H9 (cell line): Measurements from ENCODE around the gene CHD3. TPM values are rescaled to one million over a fixed set of nuclear protein-coding genes. Genes with fewer than 3 reads are reported as not detected.
A peak's percentile ranks its signal among the peaks of the same experiment; 100 is the strongest.

Experiments
- DNase-seq: peaks from one replicate; pipeline ENCODE4 v3.0.0-alpha.2; 2017
- H2AFZ ChIP-seq: one replicate; pipeline ENCODE4 v1.6.1; 2013; ENCODE audit warnings: mild to moderate bottlenecking, low read length, control low read depth, moderate library complexity
- H2AK5ac ChIP-seq: 2 replicates; pipeline ENCODE4 v1.6.1; 2013; ENCODE audit warnings: low read length, control low read depth, mixed read lengths; ENCODE audit not compliant: insufficient read length
- H2BK120ac ChIP-seq: one replicate; pipeline ENCODE4 v1.6.1; 2013; ENCODE audit warnings: low read depth, mild to moderate bottlenecking, low read length, control low read depth, inconsistent platforms; ENCODE audit not compliant: poor library complexity, severe bottlenecking
- H2BK12ac ChIP-seq: 2 replicates; pipeline ENCODE4 v1.6.1; 2013; ENCODE audit warnings: low read length, control low read depth, mixed read lengths, low read depth; ENCODE audit not compliant: insufficient read length
- H2BK15ac ChIP-seq: 2 replicates; pipeline ENCODE4 v1.6.1; 2013; ENCODE audit warnings: low read depth, low read length, control low read depth
- H2BK20ac ChIP-seq: one replicate; pipeline ENCODE4 v1.6.1; 2013; ENCODE audit warnings: low read depth, mild to moderate bottlenecking, low read length, control low read depth, inconsistent platforms; ENCODE audit not compliant: poor library complexity, severe bottlenecking
- H2BK5ac ChIP-seq: 2 replicates; pipeline ENCODE4 v1.6.1; 2013; ENCODE audit warnings: low read length, control low read depth, mixed read lengths; ENCODE audit not compliant: insufficient read length
- H3K14ac ChIP-seq: 2 replicates; pipeline ENCODE4 v1.6.1; 2013; ENCODE audit warnings: low read length, control low read depth; ENCODE audit not compliant: insufficient read depth
- H3K18ac ChIP-seq: 2 replicates; pipeline ENCODE4 v1.6.1; 2013; ENCODE audit warnings: low read depth, mild to moderate bottlenecking, mixed read lengths, low read length, control low read depth; ENCODE audit not compliant: insufficient read length
- H3K23ac ChIP-seq: 2 replicates; pipeline ENCODE4 v1.6.1; 2013; ENCODE audit warnings: low read length, control low read depth, mixed read lengths, low read depth; ENCODE audit not compliant: insufficient read length
- H3K23me2 ChIP-seq: 2 replicates; pipeline ENCODE4 v1.6.1; 2013; ENCODE audit warnings: low read depth, mild to moderate bottlenecking, mixed read lengths, low read length, control low read depth; ENCODE audit not compliant: insufficient read length, poor library complexity, severe bottlenecking
- H3K27ac ChIP-seq: 2 replicates; pipeline ENCODE4 v1.5.1; 2013; ENCODE audit warnings: low read length, control low read depth, mixed read lengths, low read depth; ENCODE audit not compliant: insufficient read length
- H3K27me3 ChIP-seq: 2 replicates; pipeline ENCODE4 v1.6.1; 2013; ENCODE audit warnings: low read length, control low read depth, inconsistent platforms; ENCODE audit not compliant: insufficient read depth
- H3K4ac ChIP-seq: 2 replicates; pipeline ENCODE4 v1.6.1; 2013; ENCODE audit warnings: low read depth, mild to moderate bottlenecking, control low read depth, inconsistent platforms, low read length, moderate library complexity
- H3K4me1 ChIP-seq: 2 replicates; pipeline ENCODE4 v1.6.1; 2013; ENCODE audit warnings: low read length, control low read depth, inconsistent platforms; ENCODE audit not compliant: insufficient read depth
- H3K4me2 ChIP-seq: 2 replicates; pipeline ENCODE4 v1.6.1; 2013; ENCODE audit warnings: low read length, control low read depth, mixed read lengths; ENCODE audit not compliant: insufficient read length, insufficient read depth
- H3K56ac ChIP-seq: 2 replicates; pipeline ENCODE4 v1.6.1; 2013; ENCODE audit warnings: low read depth, mild to moderate bottlenecking, mixed read lengths, low read length, control low read depth; ENCODE audit not compliant: insufficient read length
- H3K79me1 ChIP-seq: 2 replicates; pipeline ENCODE4 v1.6.1; 2013; ENCODE audit warnings: low read depth, mild to moderate bottlenecking, moderate library complexity, low read length, control low read depth, inconsistent platforms; ENCODE audit not compliant: insufficient read depth, poor library complexity, severe bottlenecking
- H3K79me2 ChIP-seq: 2 replicates; pipeline ENCODE4 v1.6.1; 2013; ENCODE audit warnings: low read length, control low read depth, inconsistent platforms; ENCODE audit not compliant: insufficient read depth
- H3K9ac ChIP-seq: 2 replicates; pipeline ENCODE4 v1.6.1; 2013; ENCODE audit warnings: low read length, control low read depth, mixed read lengths; ENCODE audit not compliant: insufficient read length; ENCODE audit errors: extremely low read depth
- H3K9me3 ChIP-seq: one replicate; pipeline ENCODE4 v1.6.1; 2013; ENCODE audit warnings: low read depth, low read length, inconsistent platforms; ENCODE audit not compliant: control insufficient read depth
- H3T11ph ChIP-seq: one replicate; pipeline ENCODE4 v1.6.1; 2013; ENCODE audit warnings: mild to moderate bottlenecking, low read length, control low read depth, inconsistent platforms
- H4K20me1 ChIP-seq: one replicate; pipeline ENCODE4 v1.6.1; 2013; ENCODE audit not compliant: control insufficient read depth, insufficient read length, insufficient read depth
- H4K5ac ChIP-seq: 2 replicates; pipeline ENCODE4 v1.6.1; 2013; ENCODE audit warnings: low read depth, mild to moderate bottlenecking, mixed read lengths, low read length, control low read depth; ENCODE audit not compliant: insufficient read length
- H4K8ac ChIP-seq: replicated peaks from 2 replicates; pipeline ENCODE4 v1.6.1; 2013; ENCODE audit warnings: low read length, control low read depth, mixed read lengths, low read depth; ENCODE audit not compliant: insufficient read length
- H4K91ac ChIP-seq: 2 replicates; pipeline ENCODE4 v1.6.1; 2013; ENCODE audit warnings: low read depth, mild to moderate bottlenecking, moderate library complexity, mixed read lengths, low read length, control low read depth; ENCODE audit not compliant: insufficient read length
- H3K27ac Mint-ChIP-seq, 3 experiments: 2 replicates in 2 of 3; 3 replicates in 1 of 3; pipeline ENCODE4 v1.8.0; 2020 to 2021; ENCODE audit warnings: mixed read lengths in 3 of 3, mild to moderate bottlenecking in 1 of 3, moderate library complexity in 1 of 3
- H3K27me3 Mint-ChIP-seq: 2 replicates; pipeline ENCODE4 v1.8.0; 2021; ENCODE audit warnings: low read depth, mild to moderate bottlenecking, moderate library complexity, mixed read lengths
- H3K36me3 Mint-ChIP-seq, 3 experiments: 2 replicates in 2 of 3; 3 replicates in 1 of 3; pipeline ENCODE4 v1.8.0; 2020 to 2021; ENCODE audit warnings: low read depth in 3 of 3, mixed read lengths in 3 of 3; ENCODE audit not compliant: insufficient read depth in 1 of 3
- H3K4me1 Mint-ChIP-seq, 2 experiments: 2 replicates each; pipeline ENCODE4 v1.8.0; 2020; ENCODE audit warnings: mixed read lengths in 2 of 2
- H3K4me3 Mint-ChIP-seq, 2 experiments: 2 replicates in 1 of 2; 3 replicates in 1 of 2; pipeline ENCODE4 v1.8.0; 2020 to 2021; ENCODE audit warnings: mild to moderate bottlenecking in 2 of 2, mixed read lengths in 2 of 2, moderate library complexity in 1 of 2
- H3K9me3 Mint-ChIP-seq, 2 experiments: 2 replicates in 1 of 2; 3 replicates in 1 of 2; pipeline ENCODE4 v1.8.0; 2020; ENCODE audit warnings: mild to moderate bottlenecking in 2 of 2, mixed read lengths in 2 of 2, moderate library complexity in 1 of 2
- WGBS: extraction: QIAGEN DNeasy Blood & Tissue Kit; methylation state at CpG from one replicate; pipeline ENCODE4 v1.1.7; 2013; ENCODE audit warnings: missing lambda C conversion rate, low lambda C conversion rate, mixed read lengths; ENCODE audit not compliant: insufficient read length; ENCODE audit errors: extremely low coverage; 5-methylcytosine and 5-hydroxymethylcytosine counted together
- total RNA-seq: library from RNA; stranded (reverse); gene quantifications from 2 replicates; pipeline ENCODE4 v1.2.1, GENCODE V29; 2021
- TF ChIP-seq, protein P1 (sequence below): fragments of 200-600 bp; sonication (generic); conservative IDR thresholded peaks from 3 replicates; pipeline ENCODE4 v1.8.0; 2021; ENCODE audit warnings: antibody characterized with exemption, mild to moderate bottlenecking

The CHD3 gene
- total RNA-seq, 1 experiment from 2014 or later: 33.2 TPM

DNA sequence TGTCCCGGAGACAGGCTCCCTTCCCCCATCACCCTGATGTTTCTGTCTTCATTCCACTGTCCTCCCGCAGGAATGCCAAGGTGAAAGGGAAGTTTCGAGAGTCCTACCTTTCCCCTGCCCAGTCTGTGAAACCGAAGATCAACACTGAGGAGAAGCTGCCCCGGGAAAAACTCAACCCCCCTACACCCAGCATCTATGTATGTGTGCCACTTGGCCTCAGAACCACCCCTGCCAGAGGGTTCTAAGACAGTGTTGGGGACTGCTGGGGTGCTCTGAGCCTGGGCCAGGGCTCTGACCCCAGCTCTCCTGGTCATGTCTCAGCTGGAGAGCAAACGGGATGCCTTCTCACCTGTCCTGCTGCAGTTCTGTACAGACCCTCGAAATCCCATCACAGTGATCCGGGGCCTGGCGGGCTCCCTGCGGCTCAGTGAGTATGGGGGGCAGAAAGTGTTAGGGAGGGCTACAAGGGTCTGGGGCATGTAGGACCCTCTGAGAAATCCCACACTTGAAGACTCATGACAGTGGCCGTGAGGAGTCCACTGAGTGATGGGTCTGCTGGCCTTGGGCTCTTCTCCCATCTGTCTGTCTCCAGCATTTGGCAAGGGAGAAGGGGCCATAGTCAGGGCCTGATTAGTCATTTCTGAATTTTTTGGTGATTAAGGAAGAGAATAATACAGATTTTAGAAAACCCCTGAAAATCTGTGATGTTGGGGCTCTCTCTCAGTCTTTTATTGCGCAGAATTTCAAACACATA, 38.7 kb upstream of the CHD3 start:
- peaks cover 2 to 47% (median 40%) of the 10 kb centered on the region in 3 experiments; a peak in 6 of 7 replicates for H3K36me3 Mint-ChIP-seq
- H3K27me3 Mint-ChIP-seq: peaks cover 18% of the 10 kb centered on the region
- no peak overlapping the region for H2BK120ac ChIP-seq
- no peaks in the 10 kb centered on the region for H3K9me3 ChIP-seq
- H2AFZ ChIP-seq: no peak overlapping the region
- H3K56ac ChIP-seq: no peak overlapping the region
- no peak overlapping the region for H2BK20ac ChIP-seq
- H3K27me3 ChIP-seq: peaks cover 18% of the 10 kb centered on the region; the same call in 1 of the 2 replicates
- TF ChIP-seq, protein P1, sequence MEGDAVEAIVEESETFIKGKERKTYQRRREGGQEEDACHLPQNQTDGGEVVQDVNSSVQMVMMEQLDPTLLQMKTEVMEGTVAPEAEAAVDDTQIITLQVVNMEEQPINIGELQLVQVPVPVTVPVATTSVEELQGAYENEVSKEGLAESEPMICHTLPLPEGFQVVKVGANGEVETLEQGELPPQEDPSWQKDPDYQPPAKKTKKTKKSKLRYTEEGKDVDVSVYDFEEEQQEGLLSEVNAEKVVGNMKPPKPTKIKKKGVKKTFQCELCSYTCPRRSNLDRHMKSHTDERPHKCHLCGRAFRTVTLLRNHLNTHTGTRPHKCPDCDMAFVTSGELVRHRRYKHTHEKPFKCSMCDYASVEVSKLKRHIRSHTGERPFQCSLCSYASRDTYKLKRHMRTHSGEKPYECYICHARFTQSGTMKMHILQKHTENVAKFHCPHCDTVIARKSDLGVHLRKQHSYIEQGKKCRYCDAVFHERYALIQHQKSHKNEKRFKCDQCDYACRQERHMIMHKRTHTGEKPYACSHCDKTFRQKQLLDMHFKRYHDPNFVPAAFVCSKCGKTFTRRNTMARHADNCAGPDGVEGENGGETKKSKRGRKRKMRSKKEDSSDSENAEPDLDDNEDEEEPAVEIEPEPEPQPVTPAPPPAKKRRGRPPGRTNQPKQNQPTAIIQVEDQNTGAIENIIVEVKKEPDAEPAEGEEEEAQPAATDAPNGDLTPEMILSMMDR: no peak
- no peak overlapping the region for H2BK5ac ChIP-seq
- H3K79me2 ChIP-seq: no peaks in the 10 kb centered on the region
- no peaks in the 10 kb centered on the region for H3K79me1 ChIP-seq
- H4K20me1 ChIP-seq: no peaks in the 10 kb centered on the region
- H3K9me3 Mint-ChIP-seq: no peaks in the 10 kb centered on the region
- no peak overlapping the region for H3K18ac ChIP-seq
- H2BK15ac ChIP-seq: no peak overlapping the region
- H3K27ac ChIP-seq: no peak overlapping the region
- peak overlapping the region in 1 of 2 experiments; percentile 61; a peak in 2 of 5 replicates for H3K4me3 Mint-ChIP-seq
- no peak overlapping the region for H2AK5ac ChIP-seq
- no peak overlapping the region for H3T11ph ChIP-seq
- H3K14ac ChIP-seq: no peak overlapping the region
- H2BK12ac ChIP-seq: no peak overlapping the region
- no peak overlapping the region for H3K4me2 ChIP-seq
- no peak overlapping the region for H4K91ac ChIP-seq
- H3K9ac ChIP-seq: no peak overlapping the region
- peaks cover 10% of the 10 kb centered on the region for H3K23me2 ChIP-seq
- WGBS: no CpG with 5 or more reads among the region's 12 CpGs
- no peak overlapping the region for H3K4ac ChIP-seq
- H3K4me1 ChIP-seq: no peaks in the 10 kb centered on the region; the same call in 1 of the 2 replicates
- DNase-seq: no peak
- no peak overlapping the region for H4K8ac ChIP-seq
- no peak overlapping the region for H3K23ac ChIP-seq
- peaks cover 12 to 33% of the 10 kb centered on the region in 2 experiments for H3K4me1 Mint-ChIP-seq
- H3K27ac Mint-ChIP-seq: no peak overlapping the region
- H4K5ac ChIP-seq: no peak overlapping the region
